Neural cell (in vitro differentiated cells): Measurements from ENCODE around the gene CST8. TPM values are rescaled to one million over a fixed set of nuclear protein-coding genes. Genes with fewer than 3 reads are reported as not detected.

Experiments
- H2AFZ ChIP-seq: fragments of 200-600, 300-800 bp; sonication (generic), shearing (Covaris generic); 2 replicates; pipeline ENCODE4 v1.6.0; 2014; ENCODE audit warnings: low read depth, mild to moderate bottlenecking, antibody characterized with exemption, low read length, moderate library complexity
- H3F3A ChIP-seq: fragments of 200-600 bp; shearing (Covaris generic); 2 replicates; pipeline ENCODE4 v1.6.1; 2016; ENCODE audit warnings: mild to moderate bottlenecking, moderate library complexity, mixed read lengths, antibody characterized with exemption, low read length; ENCODE audit not compliant: insufficient read depth, poor library complexity, severe bottlenecking
- H3K27ac ChIP-seq: fragments of 200-600, 300-800 bp; sonication (generic), shearing (Covaris generic); 2 replicates; pipeline ENCODE4 v1.5.1; 2014; ENCODE audit warnings: mild to moderate bottlenecking, low read length, moderate library complexity
- H3K27me3 ChIP-seq: fragments of 300-800, 200-600 bp; sonication (generic), shearing (Covaris generic); 2 replicates; pipeline ENCODE4 v1.6.0; 2014; ENCODE audit warnings: mild to moderate bottlenecking, low read depth, low read length, moderate library complexity; ENCODE audit not compliant: insufficient read depth
- H3K36me3 ChIP-seq: fragments of 300-800, 200-600 bp; sonication (generic), shearing (Covaris generic); 2 replicates; pipeline ENCODE4 v1.5.1; 2014; ENCODE audit warnings: mild to moderate bottlenecking, antibody characterized with exemption, low read length, moderate library complexity; ENCODE audit not compliant: insufficient read depth
- H3K4me2 ChIP-seq: fragments of 300-800, 200-600 bp; sonication (generic), shearing (Covaris generic); 2 replicates; pipeline ENCODE4 v1.6.0; 2014; ENCODE audit warnings: mild to moderate bottlenecking, low read length
- H3K4me3 ChIP-seq: fragments of 300-800, 200-600 bp; sonication (generic), shearing (Covaris generic); 2 replicates; pipeline ENCODE4 v1.5.1; 2014; ENCODE audit warnings: mild to moderate bottlenecking, low read length, moderate library complexity
- H3K79me2 ChIP-seq: fragments of 200-600 bp; shearing (Covaris generic); replicated peaks from 2 replicates; pipeline ENCODE4 v1.6.0; 2014; ENCODE audit warnings: mild to moderate bottlenecking, low read length, moderate library complexity; ENCODE audit not compliant: insufficient read depth
- H3K9ac ChIP-seq: fragments of 300-800, 200-600 bp; sonication (generic), shearing (Covaris generic); 2 replicates; pipeline ENCODE4 v1.6.1; 2016; ENCODE audit warnings: mild to moderate bottlenecking, low read length, mixed read lengths
- H3K9me2 ChIP-seq: fragments of 200-600 bp; shearing (Covaris generic); 2 replicates; pipeline ENCODE4 v1.6.1; 2016; ENCODE audit warnings: mild to moderate bottlenecking, low read length, mixed read lengths; ENCODE audit not compliant: insufficient read depth
- H3K9me3 ChIP-seq: fragments of 200-600, 300-800 bp; sonication (generic), shearing (Covaris generic); 2 replicates; pipeline ENCODE4 v1.6.1; 2016; ENCODE audit warnings: mild to moderate bottlenecking, mixed run types, low read length, moderate library complexity, mixed read lengths
- H4K20me1 ChIP-seq: fragments of 200-600 bp; shearing (Covaris generic); 2 replicates; pipeline ENCODE4 v1.6.1; 2016; ENCODE audit warnings: mild to moderate bottlenecking, mixed run types; ENCODE audit not compliant: insufficient read depth
- CTCF ChIP-seq: fragments of 450-650 bp; IDR thresholded peaks from 2 replicates; pipeline ENCODE4 v1.5.1; 2014; ENCODE audit warnings: antibody characterized with exemption, mild to moderate bottlenecking, moderate library complexity; ENCODE audit not compliant: poor library complexity, severe bottlenecking
- EP300 ChIP-seq: fragments of 450-650 bp; conservative IDR thresholded peaks from 2 replicates; pipeline ENCODE4 v1.6.1; 2014; ENCODE audit warnings: antibody characterized with exemption, mild to moderate bottlenecking, moderate library complexity; ENCODE audit not compliant: poor library complexity, severe bottlenecking
- EZH2 ChIP-seq: fragments of 200-600, 300-800 bp; shearing (Covaris generic), sonication (generic); IDR thresholded peaks from 2 replicates; pipeline ENCODE4 v1.6.1; 2014; ENCODE audit warnings: antibody characterized with exemption, low read length, borderline replicate concordance, mild to moderate bottlenecking; ENCODE audit not compliant: insufficient read depth, poor library complexity, severe bottlenecking
- MXI1 ChIP-seq: fragments of 450-650 bp; conservative IDR thresholded peaks from 2 replicates; pipeline ENCODE4 v1.6.1; 2014; ENCODE audit warnings: antibody characterized with exemption, mild to moderate bottlenecking; ENCODE audit not compliant: poor library complexity, severe bottlenecking
- POLR2AphosphoS5 ChIP-seq: IDR thresholded peaks from 2 replicates; pipeline ENCODE4 v1.6.1; 2012
- RAD21 ChIP-seq: fragments of 450-650 bp; conservative IDR thresholded peaks from 2 replicates; pipeline ENCODE4 v1.6.1; 2014; ENCODE audit warnings: antibody characterized with exemption, mild to moderate bottlenecking, moderate library complexity
- REST ChIP-seq: IDR thresholded peaks from 2 replicates; pipeline ENCODE4 v1.6.1; 2012; ENCODE audit warnings: borderline replicate concordance
- SMC3 ChIP-seq: fragments of 450-650 bp; conservative IDR thresholded peaks from 2 replicates; pipeline ENCODE4 v1.6.1; 2014; ENCODE audit warnings: antibody characterized with exemption, mild to moderate bottlenecking, moderate library complexity; ENCODE audit not compliant: poor library complexity
- TAF1 ChIP-seq: IDR thresholded peaks from 2 replicates; pipeline ENCODE4 v1.6.1; 2012; ENCODE audit warnings: low read depth
- polyA plus RNA-seq: library from polyadenylated mRNA; depleted of rRNA; stranded (reverse); fragments of >200 nt; gene quantifications from 2 replicates; pipeline ENCODE4 v1.2.3, GENCODE V29; 2014

Gene CST8
- polyA plus RNA-seq, 1 donor from 2014 or later = not detected

- H3K4me2 ChIP-seq = no peak overlapping the region
- H3K9me3 ChIP-seq = no peaks in the 10 kb centered on the region
- H3F3A ChIP-seq = no peaks in the 10 kb centered on the region
- H3K9ac ChIP-seq = no peak overlapping the region
- no peaks in the 10 kb centered on the region for H4K20me1 ChIP-seq
- H2AFZ ChIP-seq = no peak overlapping the region
- no peak overlapping the region for H3K27ac ChIP-seq
- H3K4me3 ChIP-seq = no peak overlapping the region
- no peaks in the 10 kb centered on the region for H3K36me3 ChIP-seq
- H3K79me2 ChIP-seq = no peaks in the 10 kb centered on the region
- H3K9me2 ChIP-seq = no peaks in the 10 kb centered on the region
- H3K27me3 ChIP-seq = no peaks in the 10 kb centered on the region
- TF ChIP-seq SMC3 (no peak), POLR2AphosphoS5 (no peak), REST (no peak), RAD21 (no peak)
Observed at GRCh38 chr20:23477223-23477622, 13.7 kb upstream of the CST8 start.

GRCh38 chr20:23479043-23479442 is 11.9 kb upstream of the CST8 start:
- Histone ChIP-seq H2AFZ (no peak overlapping the region), H3K9me3 (no peaks in the 10 kb centered on the region)

More at GRCh38 chr20:23479043-23479442, 11.9 kb upstream of the CST8 start:
- Histone ChIP-seq H3K9ac (no peak overlapping the region), H4K20me1 (no peaks in the 10 kb centered on the region), H3K79me2 (no peaks in the 10 kb centered on the region), H3K36me3 (no peaks in the 10 kb centered on the region), H3K27me3 (no peaks in the 10 kb centered on the region), H3K4me3 (no peak overlapping the region), H3F3A (no peaks in the 10 kb centered on the region), H3K4me2 (no peak overlapping the region), H3K9me2 (no peaks in the 10 kb centered on the region), H3K27ac (no peak overlapping the region)
- TF ChIP-seq EZH2 = no peak
- TF ChIP-seq RAD21 = no peak
- no peak for TF ChIP-seq CTCF
- TF ChIP-seq POLR2AphosphoS5 = no peak
- TF ChIP-seq MXI1 = no peak
- TF ChIP-seq SMC3 = no peak
- TF ChIP-seq EP300 = no peak
- TF ChIP-seq REST = no peak
- TF ChIP-seq TAF1 = no peak
